ENCODE measurements around the gene ZNF805.
"Not testable (repeated sequence)": the region's sequence is repeated elsewhere in the genome, so short reads cannot be mapped to it uniquely, and the experiment has no call there.

ZNF805 gene

DNA sequence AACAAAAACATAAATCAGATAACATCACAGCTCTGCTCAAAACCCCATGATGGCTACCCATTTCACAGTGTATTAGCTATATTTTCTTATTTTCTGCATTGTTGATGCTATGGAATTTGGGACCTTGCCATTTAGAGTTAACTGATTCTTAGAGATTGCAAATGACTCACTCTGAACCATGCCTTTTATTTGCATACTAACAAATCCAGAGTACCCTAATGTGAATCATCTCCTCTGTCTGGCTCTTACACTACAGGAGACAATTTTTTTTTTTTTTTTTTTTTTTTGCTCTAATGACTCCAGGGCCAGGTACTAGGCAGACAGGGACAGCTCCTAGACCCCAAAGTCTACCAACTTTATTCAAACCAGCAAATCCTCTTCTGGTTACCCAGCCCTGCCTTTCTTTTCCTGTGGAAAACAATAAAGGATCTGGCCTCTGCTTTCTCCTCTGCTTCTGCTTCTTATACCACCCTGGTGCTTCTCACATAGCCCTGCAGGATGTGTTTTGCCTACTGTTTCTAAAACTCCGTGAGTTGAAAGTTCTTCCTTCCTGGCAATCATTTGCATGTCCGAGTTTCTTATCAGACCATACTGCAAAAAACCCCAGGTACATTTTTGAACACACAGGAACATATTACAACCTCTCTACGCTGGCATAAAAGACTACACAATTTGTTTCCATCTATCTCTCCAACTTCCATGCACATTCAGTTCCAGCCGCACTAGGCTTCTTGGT, 29.3 kb downstream of the ZNF805 start:
- no peak for DNase-seq

DNA sequence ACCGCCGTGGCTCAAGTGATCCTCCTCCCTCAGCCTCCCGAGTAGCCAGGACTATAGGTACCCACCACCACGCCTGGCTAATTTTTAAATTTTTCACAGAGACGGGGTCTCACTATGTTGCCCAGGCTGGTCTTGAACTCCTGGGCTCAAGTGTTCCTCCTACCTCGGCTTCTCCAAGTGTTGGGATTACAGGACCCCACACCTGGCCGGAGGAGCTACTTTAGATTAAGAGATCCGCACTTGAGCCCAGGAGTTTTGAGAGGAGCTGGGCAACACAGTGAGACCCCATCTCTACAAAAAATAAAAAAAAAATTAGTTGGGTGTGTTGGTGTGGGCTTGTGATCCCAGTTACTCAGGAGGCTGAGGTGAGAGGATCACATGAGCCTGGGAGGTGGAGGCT, 30.8 kb downstream of the ZNF805 start:
- no peak for DNase-seq

DNA sequence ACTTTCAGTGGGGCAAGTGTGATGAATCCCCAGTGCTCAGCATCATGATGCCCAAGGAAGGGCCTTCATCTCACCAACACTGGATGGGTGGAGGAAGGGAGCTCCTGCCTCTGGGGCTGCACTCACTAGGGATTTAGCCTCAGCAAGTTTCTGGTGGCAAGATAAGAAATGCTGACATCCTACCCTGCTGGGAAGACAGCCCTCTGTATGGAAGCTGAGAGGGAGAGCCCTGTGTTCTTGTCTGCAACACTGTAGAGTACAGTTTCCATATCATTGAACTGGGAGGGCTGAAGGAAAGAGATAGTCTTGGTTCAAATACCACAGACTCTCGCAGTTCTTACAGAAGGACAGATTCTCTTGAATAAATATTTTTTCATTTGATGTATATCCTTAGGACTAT, 32.6 kb downstream of the ZNF805 start:
- DNase-seq = no peak

DNA sequence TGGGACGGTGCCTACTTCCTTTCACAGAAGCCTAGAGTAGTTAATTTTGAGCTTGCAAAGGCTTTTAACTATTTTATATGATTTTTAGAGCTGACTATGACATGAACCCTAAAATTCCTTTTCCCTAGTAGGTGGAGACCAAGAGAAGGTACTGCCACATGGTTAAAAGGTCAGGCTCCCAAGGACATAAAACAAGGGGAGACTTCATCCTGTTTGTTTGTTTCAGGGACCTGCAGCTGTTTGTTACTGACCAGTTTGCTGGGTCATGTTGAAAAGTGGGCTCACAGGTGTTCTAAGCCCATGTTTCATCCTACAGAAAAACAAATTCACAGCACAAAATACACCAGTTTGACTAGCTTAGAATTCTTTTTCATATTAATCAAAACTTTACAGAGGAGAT, 36.0 kb downstream of the ZNF805 start:
- no peak for DNase-seq

DNA sequence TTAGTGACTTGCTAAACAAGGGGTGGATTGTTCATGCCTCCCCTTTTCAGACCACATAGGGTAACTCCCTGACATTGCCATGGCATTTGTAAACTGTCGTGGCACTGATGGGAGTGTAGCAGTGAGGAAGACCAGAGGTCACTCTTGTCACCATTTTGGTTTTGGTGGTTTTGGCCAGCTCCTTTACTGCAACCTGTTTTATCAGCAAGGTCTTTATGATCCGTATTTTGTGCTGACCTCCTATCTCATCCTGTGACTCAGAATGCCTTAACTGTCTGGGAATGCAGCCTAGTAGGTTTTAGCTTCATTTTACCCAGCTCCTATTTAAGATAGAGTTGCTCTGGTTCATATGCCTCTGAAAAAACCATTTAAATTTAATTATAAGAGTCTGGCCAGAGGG, 38.0 kb downstream of the ZNF805 start:
- DNase-seq = not testable (repeated sequence)

DNA sequence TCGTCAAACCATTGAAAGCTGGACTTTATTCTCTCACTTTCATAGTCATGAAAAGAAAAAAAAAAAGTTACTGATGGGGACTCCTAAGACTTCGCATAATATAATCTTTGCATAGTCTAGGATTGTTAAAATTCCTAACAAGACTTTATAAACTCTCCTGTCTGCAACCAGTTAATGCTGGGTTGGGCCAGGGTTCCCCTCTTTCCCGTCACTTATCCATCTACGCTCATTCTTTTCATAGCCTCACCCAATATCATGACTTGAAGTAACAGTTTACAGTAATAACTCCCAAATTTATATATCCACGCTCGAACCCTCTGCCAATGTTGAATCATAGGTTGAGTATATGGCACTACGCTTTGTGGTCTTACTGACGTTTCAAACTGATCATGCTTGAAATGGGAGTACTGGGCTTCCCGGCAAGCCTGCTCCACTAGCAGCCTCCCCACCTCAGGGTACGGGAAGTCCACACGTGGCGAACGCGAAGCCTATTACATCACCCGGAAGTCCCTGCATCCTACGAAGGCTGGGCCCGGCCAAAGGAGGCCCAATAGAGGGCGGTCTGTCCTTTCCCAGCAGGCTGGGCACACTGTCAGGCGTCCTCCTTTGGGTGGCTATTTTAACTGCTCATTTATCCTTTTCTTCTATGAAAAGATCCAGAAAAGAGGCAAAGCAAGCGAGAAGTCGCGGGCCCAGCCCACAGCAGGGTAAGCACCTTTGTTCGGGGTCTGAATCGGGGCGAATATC, 39.2 kb downstream of the ZNF805 start:
- peak; percentile 90 for DNase-seq

DNA sequence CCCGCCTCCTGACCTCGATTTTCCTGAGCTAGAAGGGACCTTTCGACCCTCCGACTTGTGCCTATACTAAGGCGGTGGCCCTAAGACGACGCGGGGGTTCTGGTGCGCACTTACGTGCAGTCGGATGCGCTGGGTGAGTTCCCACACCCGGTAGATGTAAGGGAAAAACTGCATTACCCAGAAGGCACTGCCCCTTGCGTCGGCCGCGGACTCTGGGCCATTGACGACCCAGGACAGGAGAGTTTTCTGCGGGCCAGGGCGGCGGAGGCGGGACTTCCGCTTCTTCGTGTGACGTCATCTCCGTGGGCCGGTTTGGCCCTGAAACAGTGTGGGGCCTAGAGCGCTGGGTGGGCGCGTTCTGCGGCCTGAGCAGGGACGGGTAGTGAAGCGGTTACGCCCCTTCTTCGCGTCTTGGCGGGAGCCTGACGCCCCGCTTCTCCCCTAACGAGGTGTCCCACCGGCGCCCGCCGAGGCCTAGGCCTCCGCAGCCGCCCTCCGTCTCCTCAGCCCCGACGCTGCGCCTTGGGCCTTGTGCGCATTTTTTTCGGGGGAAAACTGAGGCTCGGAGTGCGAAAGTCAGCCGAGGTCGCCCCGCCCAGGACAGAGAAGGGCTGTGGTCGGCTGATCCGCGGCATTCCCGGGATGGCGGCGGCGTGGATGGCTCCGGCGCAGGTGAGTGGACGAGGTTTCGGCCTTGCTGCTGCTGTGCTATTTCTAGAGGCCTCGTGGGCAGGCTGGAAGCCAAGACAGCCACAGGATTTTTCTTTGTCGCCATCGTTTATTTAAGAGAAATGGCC, 39.9 kb downstream of the ZNF805 start, which contains the start of gene ZNF460:
ZNF460 (plus strand) TSS at position 321 of the 797 bp plus-strand sequence; CDS start at position 643, 322 bp downstream.
- DNase-seq = peak; percentile 94

DNA sequence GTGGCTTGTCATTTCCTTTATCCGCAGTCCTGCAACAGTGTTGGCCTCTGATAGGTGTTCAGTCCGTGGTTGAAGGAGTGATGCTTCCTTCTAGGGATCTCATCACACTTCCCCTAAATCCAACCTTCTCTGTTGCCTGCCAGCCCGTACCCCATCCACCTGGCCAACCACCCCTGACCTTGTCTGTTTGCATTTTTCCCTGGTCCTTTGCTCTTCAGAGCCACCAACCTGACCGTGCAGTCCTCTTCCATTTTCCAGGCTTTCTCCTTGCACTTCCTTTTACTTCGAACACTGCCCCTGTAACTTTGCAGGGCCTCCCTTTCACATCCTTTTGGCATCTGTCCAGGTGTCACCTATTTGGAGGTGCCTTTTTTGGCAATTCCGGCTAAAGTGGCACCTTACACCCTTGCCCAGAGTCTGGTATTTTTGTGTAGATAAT, 40.5 kb downstream of the ZNF805 start:
- no peak for DNase-seq

DNA sequence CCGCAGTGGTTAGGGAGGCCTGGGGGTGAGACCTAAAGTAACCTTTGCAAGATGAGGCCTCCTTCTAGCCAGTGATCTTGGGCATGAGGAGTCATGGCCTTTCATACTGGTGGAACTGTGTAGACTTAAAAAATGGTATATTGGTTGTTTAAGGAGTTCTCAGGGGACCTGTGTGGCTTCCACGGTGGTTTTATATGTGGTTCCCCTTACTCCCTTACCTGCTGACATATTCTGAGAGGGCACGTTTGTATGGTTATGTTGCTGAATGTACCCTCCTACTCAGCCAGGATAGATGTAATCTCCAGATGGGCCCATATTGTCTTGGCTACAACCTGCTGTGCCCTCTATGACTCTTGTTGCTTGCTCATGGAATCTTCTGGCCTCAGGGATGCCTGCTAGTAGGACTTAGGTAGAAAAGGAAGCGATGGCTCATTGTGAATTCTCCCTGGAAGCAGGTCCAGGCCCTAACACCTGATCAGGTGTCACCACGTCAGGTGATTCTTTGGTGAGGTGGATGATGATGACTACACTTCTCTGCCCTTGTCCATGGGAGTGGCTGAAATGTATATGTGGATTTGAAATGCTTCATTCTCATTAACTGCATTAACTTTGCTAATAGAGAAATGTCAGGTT, 41.7 kb downstream of the ZNF805 start:
- no peak for DNase-seq

DNA sequence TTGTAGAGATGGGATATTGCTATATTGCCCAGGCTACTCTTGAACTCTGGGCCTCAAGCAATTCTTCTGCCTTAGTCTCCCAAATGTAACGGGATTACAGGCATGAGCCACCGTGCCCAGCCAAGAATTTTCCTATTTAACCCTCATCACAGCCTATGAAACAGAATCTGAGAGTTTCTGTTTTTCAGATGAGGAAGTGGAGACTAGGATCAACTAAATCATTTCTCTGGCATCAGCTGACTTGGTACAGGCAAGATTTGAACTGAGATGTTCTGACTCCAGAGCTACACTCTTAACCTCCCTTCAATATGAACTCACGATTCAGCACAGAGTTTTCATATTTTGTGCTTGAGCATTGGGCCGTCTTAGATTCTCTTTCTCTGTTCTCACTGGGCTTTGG, 47.9 kb downstream of the ZNF805 start:
- no peak for DNase-seq

DNA sequence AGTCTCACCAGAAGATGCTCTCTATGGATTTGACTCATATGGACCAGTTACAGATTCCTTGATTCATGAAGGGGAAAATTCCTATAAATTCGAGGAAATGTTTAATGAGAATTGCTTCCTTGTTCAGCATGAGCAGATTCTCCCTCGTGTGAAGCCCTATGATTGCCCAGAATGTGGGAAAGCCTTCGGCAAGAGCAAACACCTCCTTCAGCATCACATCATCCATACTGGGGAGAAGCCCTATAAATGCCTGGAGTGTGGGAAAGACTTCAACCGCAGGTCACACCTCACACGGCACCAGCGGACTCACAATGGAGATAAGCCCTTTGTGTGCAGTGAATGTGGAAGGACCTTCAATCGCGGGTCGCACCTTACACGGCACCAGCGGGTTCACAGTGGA, 50.5 kb downstream of the ZNF805 start:
- no peak for DNase-seq

DNA sequence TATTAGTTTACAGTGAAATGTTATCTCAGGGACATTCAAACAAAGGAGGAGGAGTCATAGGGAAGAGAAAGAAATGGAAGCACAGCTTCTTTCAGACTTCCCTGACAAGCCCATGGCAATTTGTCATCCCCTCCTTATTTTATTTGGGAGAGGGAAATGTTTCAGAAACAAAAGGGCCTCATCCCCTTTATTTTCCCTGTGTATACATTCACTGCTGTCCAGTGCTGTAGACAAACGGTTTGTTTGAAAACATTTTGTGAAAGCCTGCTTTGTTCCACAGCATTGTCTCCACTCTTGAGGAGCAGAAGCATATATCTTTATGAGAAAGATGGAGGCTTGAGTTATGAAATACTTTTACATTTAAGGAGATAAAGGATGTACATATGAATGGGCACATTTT, 52.1 kb downstream of the ZNF805 start:
- no peak for DNase-seq

DNA sequence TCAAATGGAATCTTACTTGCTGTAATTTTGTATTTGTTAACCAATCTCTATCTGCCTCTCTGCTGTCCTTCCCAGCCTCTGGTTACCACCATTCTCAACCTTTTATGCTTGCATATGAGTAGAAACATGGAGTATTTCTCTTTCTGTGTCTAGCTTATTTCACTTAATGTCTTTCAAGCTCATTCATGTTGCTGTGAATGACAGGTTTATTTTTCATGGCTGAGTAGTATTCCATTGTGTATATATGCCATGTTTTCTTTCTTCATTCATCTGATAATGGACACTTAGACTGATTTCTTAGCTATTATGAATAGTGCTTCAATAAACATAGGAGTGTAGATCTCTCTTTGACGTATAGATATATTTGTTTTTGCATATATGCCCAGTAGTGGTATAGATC, 53.3 kb downstream of the ZNF805 start:
- DNase-seq = no peak

DNA sequence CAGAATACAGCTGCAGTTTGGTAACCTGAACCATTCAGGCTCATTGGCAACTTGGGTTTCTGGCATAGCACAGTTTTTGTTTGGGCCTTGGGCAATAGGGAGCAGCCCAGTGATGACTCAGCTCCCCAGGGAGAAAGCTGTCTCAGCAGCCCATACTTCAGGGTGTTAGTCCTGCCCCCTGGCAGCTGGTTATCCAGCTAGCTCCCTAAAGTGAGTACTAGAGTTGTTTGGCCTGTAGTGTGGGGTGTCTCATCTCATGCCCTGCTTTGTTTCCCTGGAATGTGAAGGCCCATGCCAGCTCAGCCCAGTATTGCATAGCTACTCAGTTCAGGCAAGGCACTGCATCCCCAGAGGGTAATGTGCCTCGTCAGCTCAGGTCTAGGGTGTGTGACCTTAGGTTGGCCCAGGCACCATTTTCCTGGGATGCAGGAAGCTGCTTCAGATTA, 61.6 kb downstream of the ZNF805 start:
- no peak for DNase-seq

DNA sequence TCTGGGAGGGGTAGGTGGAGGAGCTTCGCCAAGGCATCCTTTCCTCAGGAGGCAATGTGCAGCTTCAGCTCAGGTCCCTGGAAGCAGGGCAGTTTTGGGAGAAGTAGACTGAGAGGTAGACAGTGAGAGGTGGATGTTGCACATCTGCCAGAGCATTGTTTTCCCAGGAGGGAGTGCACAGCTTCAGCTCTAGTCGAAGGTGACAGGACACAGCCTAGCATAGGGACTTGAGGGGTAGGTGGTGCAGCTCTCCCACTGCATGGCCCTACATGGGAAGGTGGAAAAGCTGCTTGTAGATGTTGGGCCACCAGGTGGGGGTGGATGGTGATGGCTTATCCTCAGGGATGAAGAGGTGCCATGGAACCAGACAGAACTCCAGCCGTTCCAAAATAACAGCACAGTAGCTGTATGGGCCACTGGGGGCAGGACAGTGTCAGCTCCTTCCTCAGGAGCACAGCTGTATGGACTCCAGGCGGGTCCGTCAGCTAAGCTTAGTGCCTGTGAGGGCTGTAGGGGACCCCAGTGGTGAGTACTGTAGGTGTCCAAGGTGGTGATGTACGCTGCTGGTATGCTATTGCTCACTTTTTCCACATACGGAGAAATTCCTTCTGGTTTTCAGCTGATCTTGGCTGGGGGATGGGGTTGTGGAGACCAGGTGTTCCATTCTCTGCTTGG, 62.4 kb downstream of the ZNF805 start:
- DNase-seq = no peak
